NCI-H2081 (cell line): Measurements from ENCODE around the gene STARD4.
A peak's percentile ranks its signal among the peaks of the same experiment; 100 is the strongest.

ENCODE experiments used
- DNase-seq, 2 experiments: peaks; one replicate each; lab custom pipeline; 2025; lab: John Stamatoyannopoulos, UW

Gene STARD4, protein sequence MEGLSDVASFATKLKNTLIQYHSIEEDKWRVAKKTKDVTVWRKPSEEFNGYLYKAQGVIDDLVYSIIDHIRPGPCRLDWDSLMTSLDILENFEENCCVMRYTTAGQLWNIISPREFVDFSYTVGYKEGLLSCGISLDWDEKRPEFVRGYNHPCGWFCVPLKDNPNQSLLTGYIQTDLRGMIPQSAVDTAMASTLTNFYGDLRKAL

DNA sequence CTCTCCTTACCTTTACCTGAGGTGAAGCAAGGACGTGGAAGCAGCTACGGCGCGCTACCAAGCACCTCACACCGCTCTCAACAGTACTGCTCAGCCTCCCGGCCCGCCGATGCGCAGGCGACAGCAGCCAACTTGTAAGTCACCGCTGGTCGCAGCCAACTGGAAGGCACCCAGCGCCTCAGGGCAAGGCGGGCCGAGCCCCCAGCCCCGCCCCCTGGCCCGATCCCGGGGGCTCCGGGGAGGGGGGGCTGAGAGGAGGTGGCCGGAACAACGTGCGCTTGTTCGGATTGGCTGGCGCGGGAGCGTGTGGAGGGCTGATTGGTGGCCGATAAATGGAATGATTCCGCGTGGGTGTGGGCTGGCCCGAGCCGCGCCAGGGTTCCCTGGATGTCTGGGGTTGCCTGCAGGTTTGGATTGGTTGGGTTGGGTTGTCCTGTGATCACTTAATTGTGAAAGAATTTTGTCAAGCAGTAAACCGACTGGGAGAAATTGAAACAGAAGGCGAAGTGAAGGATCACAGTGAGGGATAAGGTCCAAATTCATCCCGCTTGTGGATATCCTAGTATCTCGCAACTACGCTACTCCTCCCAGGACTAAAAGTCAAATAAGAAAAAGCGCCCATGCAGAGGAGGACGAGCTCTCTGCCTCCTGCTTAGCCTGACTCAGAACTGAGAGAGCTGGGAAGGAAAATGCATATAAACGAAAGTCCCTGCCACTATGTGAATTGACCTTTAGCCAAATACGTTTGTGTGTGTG, at the start of gene STARD4:
STARD4 (minus strand) TSS at position 161 of the 756 bp plus-strand sequence. CDS start 5,102 bp downstream, outside the sequence.
- peak; percentile 87 to 95 for DNase-seq

DNA sequence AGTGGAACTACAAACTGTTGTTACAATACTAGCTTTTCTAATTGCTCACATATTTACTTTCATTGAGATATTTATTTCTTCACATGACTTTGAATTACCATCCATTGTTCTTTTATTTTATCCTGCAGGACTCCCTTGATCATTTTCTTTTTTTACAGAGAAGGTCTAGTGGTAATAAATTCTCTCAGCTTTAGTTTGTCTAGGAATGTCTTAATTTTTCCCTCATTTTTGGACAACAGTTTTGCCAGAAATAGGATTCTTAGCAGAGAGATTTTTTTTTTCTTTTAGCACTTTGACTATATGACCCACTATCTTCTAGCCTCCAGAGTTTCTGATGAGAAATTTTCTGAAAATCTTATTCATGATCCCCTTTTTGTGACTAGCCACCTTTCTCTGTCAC, 47.3 kb upstream of the STARD4 start:
- no peak for DNase-seq

DNA sequence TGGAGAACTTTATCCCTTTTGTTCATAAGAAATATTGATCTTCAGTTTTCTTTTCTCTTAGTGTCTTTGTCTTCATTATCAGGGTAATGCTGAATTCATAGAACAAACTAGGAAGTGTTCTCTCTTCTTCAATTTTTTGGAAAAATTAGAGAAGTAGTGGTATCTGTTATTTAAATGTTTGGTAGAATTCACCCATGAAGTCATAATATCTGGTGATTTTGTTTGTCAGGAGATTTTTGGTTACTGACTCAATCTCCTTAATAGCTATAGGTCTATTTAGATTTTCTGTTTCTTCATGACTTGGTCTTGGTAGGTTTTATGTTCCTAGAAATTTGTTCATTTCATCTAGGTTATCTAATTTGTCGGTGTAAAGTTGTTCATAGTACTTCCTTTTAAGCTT, 45.4 kb upstream of the STARD4 start:
- DNase-seq, result no peak

DNA sequence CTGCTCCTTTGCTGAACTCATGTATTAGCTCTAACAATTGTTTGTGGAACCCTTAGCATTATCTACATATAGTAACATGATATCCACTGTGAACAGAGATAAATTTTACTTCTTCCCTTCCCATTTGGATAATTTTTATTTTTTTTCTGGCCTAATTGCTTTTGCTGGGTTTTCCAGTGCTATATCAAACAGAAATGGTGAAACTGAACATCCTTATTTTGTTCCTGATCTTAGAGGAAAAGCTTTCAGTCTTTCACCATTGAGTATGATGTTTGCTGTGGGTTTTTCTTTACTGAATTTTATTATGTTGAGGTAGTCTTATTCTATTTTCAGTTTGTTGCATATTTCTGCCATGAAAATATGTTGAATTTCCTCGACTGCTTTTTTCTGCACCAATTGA, 44.8 kb upstream of the STARD4 start:
- DNase-seq, result no peak

DNA sequence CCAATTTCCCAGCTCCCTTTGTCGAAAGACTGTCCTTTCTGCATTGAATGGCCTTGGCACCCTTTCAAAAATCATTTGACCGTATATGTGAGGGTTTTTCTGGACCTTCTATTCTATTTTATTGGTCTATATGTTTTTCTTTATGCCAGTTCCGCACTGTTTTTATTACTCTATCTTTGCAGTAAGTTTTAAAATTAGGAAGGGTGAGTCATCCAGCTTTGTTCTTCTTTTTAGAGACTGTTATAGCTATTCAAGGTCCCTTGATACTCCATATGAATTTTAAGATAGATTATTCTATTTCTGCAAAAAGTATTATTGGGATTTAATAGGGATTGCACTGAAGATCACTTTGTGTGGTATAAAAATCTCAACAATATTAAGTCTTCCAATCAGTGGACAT, 44.2 kb upstream of the STARD4 start:
- no peak for DNase-seq

DNA sequence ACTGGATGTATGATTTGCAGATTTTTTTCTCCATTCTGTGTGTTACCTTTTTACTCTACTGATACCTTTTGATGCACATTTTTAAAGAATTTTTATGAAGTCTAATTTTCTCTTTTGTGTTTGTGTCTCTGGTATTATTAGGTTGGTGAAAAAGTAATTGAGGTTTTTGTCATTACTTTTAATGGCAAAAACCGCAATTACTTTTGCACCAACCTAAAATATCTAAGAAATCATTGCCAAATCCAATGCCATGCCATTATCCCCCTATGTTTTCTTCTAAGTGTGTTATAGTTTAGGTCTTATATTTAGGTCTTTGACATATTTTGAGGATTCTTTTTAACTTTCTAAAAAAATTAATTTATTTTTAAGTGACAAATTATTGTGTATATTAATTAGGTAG, 43.4 kb upstream of the STARD4 start:
- no peak for DNase-seq

DNA sequence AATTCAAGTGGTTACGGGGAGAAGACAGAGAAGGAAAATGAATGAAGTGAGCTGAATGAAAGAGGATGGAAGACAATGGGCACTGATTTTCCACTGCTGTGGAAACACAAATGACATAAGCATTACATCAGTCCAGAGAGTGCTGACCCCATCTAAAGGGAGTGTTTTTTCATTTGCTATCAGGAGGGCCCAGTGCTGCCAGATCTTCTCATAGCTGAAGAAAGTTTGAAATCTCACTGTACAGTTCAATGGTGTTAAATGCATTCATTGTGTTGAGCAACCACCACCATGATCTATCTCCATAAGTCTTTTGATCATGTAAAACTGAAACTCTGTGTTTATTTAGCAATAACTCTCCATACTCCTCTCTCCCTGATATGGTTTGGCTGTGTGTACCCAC, 41.5 kb upstream of the STARD4 start:
- no peak for DNase-seq

DNA sequence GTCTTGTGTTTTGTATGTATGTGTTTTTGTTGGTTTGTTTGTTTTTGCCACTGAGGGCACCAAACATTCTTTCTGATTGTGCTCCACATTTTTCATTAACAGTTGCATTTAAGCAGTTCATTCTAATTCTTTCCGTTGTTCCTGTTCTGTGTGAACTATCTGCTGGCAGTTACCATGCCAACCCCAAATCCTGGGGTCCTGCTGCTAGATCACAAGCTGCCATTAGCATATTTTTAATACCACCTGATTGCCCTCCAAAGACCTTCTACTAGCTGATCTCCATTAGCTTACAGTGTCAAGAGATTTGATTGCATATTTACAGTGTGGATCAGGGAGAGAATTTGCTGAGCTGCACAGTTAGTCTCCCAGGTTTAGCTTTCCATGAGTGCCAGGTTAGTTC, 40.6 kb upstream of the STARD4 start:
- DNase-seq, result no peak

DNA sequence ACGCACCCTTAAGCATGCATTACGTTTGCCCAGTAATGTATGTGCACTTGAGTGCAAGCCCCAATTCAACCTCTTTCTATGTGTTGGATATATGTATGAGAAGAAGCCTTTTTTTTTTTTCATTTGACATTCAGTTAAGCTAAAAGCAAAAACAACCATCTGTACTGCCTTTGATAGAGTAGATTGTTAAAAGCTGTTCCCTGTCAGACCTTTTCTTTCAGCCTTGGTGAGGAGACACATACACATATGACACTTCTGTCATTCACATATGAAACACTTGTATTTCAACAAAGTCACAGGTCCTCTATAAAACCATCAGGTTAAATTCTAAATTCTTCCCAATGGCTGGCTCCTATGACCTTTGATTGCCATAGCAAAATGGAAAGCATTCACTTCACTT, 40.2 kb upstream of the STARD4 start:
- no peak for DNase-seq

DNA sequence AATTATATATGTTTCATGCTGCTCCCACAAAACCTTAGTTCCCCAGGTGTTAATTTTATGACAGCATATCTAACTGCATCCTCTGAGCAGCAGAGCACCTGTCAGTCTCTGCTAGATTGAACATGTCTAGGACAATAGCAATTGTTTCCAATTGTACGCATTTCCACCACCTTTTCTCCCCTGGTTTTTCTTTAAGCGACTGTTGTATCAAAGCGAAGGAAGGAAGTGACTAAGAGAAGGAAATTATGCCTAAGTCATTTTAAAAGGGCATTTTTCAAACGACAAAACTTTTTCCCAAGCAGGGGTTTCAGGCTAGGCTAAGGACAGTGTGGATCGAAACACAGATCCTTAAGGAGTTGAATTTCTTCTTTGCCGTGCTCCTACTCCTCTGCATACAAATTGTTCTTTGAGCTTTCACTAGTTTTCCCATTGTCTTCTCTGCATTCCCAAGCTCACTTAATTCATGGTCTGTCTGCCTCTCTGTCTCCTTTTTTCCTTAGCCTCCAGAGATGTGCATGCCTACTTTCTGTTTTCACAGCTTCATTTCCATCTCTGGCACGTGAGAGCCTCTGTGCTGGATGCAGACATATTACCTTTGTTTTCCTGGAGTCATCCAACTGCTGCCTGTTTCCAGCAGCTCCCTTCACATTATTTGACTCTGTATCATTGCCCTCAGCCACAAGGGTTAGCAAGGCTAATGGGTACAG, 39.4 kb upstream of the STARD4 start:
- DNase-seq, result no peak

DNA sequence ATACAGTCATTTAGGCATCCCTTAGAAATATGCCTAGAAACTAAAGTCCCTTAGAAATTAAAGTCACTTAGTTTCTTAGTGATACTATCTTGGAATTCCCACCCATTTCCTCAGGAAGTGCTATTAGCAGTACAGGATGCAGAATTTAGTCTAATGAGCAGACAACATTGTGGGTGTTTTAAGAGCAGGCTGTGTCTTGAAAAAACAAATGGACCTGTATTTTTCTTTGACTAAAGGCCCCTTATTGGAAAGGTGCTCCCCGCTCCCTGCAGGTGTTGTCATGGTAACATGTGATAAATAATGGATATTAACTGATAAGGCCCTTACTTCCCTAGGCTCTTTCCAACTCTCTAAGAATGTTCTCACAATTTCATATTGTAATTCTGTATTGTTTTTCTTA, 38.8 kb upstream of the STARD4 start:
- no peak for DNase-seq

DNA sequence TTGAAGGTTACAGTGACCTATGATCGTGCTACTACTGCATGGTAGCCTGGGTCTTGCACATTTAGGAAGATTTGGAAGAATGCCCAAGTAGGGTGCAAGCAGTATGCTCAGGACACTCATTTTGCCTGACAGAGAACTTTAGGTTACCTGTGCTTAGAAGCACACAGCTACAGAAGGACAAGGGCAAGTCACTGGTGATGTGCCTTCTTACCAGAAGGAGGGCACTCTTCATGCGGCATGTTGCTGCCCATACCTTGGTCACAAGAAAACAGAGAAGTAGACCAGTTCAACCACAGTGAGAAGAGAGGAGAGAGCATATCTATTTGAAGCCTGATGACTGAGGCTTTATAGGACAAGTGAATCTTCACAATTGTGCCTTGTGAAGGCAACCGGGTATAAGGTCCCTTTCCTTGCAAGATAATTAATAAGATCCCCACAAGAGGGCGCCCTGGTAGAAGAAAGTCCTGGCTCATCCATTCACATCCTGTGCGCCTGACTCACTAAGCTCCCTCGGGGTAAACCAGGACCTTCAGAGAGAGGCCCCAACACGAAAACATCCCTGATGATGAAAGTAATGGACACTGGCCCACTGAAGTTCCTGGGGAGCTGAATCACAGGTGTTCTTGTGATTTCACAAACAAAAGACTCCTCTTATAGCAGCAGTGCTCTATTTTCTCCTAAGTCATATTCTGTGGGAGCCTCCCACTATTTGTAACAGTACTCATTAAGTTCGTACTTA, 38.1 kb upstream of the STARD4 start:
- DNase-seq, result peak; percentile 68 to 77

DNA sequence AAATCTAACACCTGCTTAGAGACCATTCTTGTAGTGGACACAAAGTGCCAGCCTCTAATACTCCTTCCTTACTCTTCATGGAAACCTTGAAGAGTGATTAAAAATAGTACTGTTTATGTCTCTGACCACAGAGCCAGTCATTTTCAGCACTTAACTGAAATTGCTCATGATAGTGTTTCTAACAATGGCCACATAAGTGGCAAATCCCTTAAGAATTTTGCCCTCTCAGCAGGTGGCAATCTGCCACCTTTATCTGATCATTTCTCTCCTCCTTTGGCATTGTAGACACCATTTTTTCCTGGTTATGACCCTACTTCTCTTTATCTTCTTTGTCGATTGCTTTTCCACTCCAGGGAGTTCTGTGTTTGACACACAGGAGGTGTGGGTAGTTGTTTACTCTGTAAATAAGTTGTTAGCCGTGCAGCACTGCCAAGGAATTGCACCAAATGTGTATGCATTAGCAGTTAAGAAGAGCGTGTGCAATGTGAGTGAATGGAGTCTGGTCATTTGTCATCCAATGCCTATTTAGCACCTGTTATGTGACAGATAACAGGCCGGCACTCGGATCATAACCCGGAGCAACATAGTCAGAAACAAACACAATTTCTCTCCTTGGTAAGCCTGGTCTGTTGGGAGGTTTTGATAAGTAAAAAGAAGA, 36.8 kb upstream of the STARD4 start:
- peak; percentile 5 to 62 for DNase-seq

DNA sequence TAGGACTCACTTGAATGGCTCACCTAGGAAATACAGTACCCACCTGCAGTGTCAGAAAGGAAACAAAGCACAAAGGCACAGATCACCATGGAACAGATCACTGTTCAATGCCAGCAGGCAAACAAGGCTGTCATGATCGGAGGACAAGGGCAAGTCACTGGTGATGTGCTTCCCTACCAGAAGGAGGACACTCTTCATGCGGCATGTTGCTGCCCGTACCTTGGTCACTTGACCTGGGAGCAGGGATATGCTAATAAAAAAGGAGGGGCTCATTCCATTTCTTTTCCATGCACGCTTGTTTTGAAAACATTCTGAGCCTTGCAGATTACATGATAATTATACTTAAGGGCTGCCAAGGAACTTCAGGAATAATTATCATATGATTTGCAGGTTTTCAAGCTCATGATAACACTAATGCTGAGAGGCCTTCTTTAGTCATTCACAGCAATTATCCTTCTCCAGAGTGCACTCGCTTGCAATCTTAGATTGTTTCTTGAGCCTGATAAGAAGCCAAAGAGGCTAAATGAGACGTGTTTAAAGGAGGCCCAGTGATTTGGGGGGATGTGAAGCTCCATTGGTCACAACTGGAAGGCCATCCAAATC, 36.1 kb upstream of the STARD4 start:
- DNase-seq, result no peak

DNA sequence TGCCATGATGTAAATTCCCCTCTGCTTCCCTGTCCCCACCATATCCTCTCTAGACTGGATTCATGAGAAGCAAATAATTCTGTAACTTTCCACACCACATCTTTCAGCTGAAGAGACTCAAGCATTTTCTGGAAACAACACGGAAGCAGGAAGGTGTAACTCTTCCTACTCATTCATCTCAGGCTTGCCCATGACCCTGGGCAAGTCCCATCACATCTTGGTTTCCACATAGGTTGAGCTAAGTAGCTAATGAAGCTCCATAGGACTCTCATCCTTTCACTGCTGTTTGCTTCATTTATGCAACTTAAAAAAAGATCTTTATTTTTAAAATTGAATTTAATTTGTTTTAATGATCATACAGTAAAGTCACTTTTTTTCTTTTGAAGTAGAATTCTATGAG, 32.7 kb upstream of the STARD4 start:
- no peak for DNase-seq

DNA sequence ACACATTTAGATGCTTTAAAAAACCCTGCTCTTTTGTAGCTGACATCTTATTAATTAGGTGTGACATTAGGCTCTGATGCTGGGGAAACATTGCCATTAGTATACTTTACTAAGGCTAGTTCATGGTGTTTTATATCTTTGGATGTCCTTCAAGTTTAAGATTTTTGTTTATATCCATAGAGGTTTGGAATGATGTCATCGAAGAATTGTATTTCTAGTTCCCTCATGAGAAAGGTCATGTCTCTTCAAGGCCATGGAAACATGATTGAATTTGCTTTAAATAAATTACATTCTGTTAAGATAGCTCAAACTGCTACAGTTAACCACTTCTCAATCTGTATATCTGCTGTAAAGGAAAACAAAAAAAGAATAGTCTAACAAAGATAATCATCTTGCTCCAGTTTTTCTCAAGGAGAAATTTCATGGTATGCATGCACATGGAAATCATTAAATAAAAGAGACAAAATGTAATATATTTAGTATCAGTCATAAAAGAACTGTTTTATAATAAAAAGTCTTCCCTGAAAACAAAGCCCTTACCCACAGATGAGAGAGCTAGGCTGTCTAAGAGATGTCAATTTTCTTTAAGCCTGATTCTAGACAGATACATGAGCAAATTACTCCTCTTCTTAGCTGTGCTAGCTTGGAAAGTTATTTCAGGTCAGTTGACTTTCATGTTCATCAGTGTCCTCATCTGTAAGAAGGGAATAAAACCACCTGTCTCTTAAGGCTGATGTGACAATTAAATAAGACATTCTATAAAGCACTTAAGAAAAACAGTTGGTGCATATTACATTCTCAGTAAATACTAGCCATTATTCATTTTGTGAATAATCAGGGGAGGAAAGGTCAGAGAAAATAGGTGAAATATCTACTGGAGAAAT, 25.0 kb upstream of the STARD4 start:
- no peak for DNase-seq

DNA sequence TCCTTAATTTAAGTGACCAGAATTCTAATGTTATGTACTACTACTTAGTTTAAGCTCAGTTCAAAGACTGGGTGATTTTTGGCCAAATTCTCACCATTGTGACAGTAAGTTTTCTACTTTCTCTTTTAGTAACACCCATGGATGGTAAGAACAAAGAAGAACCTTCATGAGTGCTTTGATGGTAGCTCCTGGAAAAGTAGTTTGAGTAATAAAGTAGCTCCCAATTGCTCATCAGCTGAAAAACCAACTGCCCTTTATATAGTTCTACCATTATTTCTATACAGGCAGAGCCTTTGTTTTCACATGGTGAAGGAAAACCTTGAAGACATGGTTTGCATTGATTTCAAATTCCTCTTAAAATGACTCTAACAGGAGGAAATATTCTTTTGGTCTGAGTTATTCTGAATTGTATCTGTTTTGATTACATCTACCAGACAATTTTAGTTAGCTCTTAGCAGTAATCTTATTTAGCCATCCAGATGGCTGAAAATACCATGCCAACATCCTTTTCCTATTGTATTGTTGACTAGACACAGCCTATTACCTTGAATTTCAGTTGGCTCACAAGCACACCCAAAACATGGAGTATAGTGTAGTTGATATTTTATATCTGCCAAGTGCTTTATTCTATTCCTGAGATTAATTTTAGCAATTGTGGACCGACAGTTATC, 23.7 kb upstream of the STARD4 start:
- DNase-seq, result no peak

DNA sequence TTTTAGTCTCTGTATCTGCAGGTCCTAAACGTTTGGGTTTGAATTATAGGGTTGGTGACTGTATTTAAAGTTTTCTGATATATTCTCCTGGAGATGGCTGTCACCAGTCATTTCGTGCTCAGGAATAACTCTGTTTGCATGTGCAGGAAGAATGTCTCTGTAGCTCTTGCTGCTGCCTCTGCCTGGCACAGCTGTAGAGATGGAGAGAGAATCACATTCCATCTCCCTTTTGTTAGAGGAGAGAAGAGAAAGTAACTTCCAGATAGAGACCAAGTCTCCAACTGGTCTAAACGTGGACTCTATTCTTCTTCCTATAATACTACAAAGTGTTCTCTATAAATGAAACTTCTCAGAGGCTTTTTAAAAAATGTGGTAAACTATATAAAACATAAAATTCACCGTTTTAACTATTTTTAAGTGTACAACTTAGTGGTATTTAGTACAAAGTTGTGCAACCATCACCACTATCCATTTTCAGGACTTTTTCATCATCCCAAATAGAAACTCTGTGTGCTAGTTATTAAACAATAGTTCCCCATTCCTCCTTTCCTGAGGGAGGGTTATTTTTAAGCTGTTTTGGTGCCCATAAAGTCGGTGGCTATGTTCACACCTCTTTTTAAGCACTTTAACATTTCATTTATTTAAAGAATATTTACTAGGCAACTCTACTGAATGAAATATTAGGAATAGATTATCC, 20.7 kb upstream of the STARD4 start:
- no peak for DNase-seq

DNA sequence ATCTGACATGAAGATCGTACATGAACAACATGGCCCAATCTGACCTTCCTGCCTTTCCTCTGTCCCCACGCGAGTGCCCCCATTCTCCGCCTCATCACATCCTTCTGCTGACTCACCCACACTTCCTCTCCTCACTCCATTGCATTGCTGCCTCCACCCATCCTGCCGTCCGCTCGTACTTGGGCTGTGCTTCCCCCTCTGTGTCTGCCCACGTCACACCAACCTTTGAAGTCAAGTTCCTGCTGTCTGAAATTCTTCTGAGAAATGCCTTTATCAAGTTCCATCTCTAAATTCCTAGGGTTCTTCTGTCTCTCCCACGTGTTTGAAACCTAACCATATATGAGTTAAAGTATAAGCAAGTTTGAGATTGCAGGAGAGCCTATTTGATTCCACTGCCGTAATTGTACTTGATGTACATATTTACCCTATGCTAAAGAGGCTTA, 18.0 kb upstream of the STARD4 start:
- no peak for DNase-seq
